Activated CD4-positive, alpha-beta T cell treated with anti-CD3 and anti-CD28 coated beads, Interleukin-2, amount 10 ng/mL, durations not matched to agents 24 days and 14 days (primary cell): ENCODE data around the gene ARL15. TPM values are rescaled to one million over a fixed set of nuclear protein-coding genes. Genes with fewer than 3 reads are reported as not detected.
A peak's percentile ranks its signal among the peaks of the same experiment; 100 is the strongest.

Experiments
- DNase-seq: peaks from one replicate; pipeline ENCODE4 v3.0.0; 2022
- H3K27ac Mint-ChIP-seq: one replicate; pipeline ENCODE4 v1.8.0; 2022; ENCODE audit warnings: mild to moderate bottlenecking, mixed read lengths
- H3K27me3 Mint-ChIP-seq: one replicate; pipeline ENCODE4 v1.8.0; 2022; ENCODE audit warnings: mixed read lengths
- H3K36me3 Mint-ChIP-seq: one replicate; pipeline ENCODE4 v1.8.0; 2022; ENCODE audit warnings: low read depth, mild to moderate bottlenecking, mixed read lengths
- H3K4me1 Mint-ChIP-seq: one replicate; pipeline ENCODE4 v1.8.0; 2021; ENCODE audit warnings: mixed read lengths
- H3K4me3 Mint-ChIP-seq: one replicate; pipeline ENCODE4 v1.8.0; 2022; ENCODE audit warnings: mild to moderate bottlenecking, moderate library complexity, mixed read lengths
- H3K9me3 Mint-ChIP-seq: one replicate; pipeline ENCODE4 v1.8.0; 2021; ENCODE audit warnings: mixed read lengths
- intact Hi-C: fragments of 100-400 bp; cut with micrococcal nuclease; formaldehyde crosslinking; loops from one replicate; pipeline ENCODE4 v1.15.1; 2023
- total RNA-seq: library from RNA; stranded (reverse); gene quantifications from 2 replicates; pipeline ENCODE4 v1.2.3, GENCODE V29; 2022

ARL15 gene
- total RNA-seq, 1 donor from 2014 or later = 7.4 TPM

- intact Hi-C loops = no loop called here
- H3K4me1 Mint-ChIP-seq = peaks cover 5% of the 10 kb centered on the region
- H3K27me3 Mint-ChIP-seq = peaks cover 13% of the 10 kb centered on the region
- H3K9me3 Mint-ChIP-seq = no peaks in the 10 kb centered on the region
- no peak overlapping the region for H3K27ac Mint-ChIP-seq
- H3K36me3 Mint-ChIP-seq = no peaks in the 10 kb centered on the region
- H3K4me3 Mint-ChIP-seq = no peak overlapping the region
- no peak for DNase-seq
Measured at GRCh38 chr5:54325610-54326311, 15.4 kb upstream of the ARL15 start.

- Mint-ChIP-seq H3K27ac (no peak overlapping the region), H3K4me1 (peaks cover 5% of the 10 kb centered on the region)
Measured at GRCh38 chr5:54325272-54325609, 14.9 kb upstream of the ARL15 start.

GRCh38 chr5:54324651-54325271, 14.4 kb upstream of the ARL15 start:
- Mint-ChIP-seq H3K36me3 (no peaks in the 10 kb centered on the region), H3K27me3 (peaks cover 20% of the 10 kb centered on the region)

More at GRCh38 chr5:54325272-54325609, 14.9 kb upstream of the ARL15 start:
- DNase-seq = no peak
- intact Hi-C loops = no loop called here
- H3K27me3 Mint-ChIP-seq = peaks cover 15% of the 10 kb centered on the region
- H3K9me3 Mint-ChIP-seq = no peaks in the 10 kb centered on the region
- H3K4me3 Mint-ChIP-seq = no peak overlapping the region
- no peaks in the 10 kb centered on the region for H3K36me3 Mint-ChIP-seq

GRCh38 chr5:54323495-54323894, 13.1 kb upstream of the ARL15 start:
- DNase-seq = no peak
- intact Hi-C loops = no loop called here
- Mint-ChIP-seq H3K27me3 (peaks cover 29% of the 10 kb centered on the region), H3K36me3 (no peaks in the 10 kb centered on the region), H3K4me1 (peaks cover 5% of the 10 kb centered on the region), H3K27ac (no peak overlapping the region), H3K9me3 (no peaks in the 10 kb centered on the region), H3K4me3 (no peak overlapping the region)

More at GRCh38 chr5:54324651-54325271, 14.4 kb upstream of the ARL15 start:
- Mint-ChIP-seq H3K9me3 (no peaks in the 10 kb centered on the region), H3K4me1 (peaks cover 5% of the 10 kb centered on the region), H3K4me3 (no peak overlapping the region), H3K27ac (no peak overlapping the region)
- no peak for DNase-seq
- intact Hi-C loops = no loop called here

GRCh38 chr5:54320256-54320655, 9.9 kb upstream of the ARL15 start:
- no peaks in the 10 kb centered on the region for H3K36me3 Mint-ChIP-seq
- no peak overlapping the region for H3K4me3 Mint-ChIP-seq
- H3K9me3 Mint-ChIP-seq = no peaks in the 10 kb centered on the region
- no peak overlapping the region for H3K27ac Mint-ChIP-seq
- DNase-seq = no peak
- intact Hi-C loops = no loop called here
- no peaks in the 10 kb centered on the region for H3K4me1 Mint-ChIP-seq
- H3K27me3 Mint-ChIP-seq = peaks cover 52% of the 10 kb centered on the region

GRCh38 chr5:54317511-54318260, 7.3 kb upstream of the ARL15 start:
- DNase-seq = no peak
- H3K4me3 Mint-ChIP-seq = no peak overlapping the region
- no peak overlapping the region for H3K27ac Mint-ChIP-seq
- H3K27me3 Mint-ChIP-seq = peaks cover 58% of the 10 kb centered on the region
- intact Hi-C loops = loop anchor here (10.0 kb wide), 2 partner anchors 547 to 857 kb away; partner anchors contain the start of gene CDC20B
- no peaks in the 10 kb centered on the region for H3K4me1 Mint-ChIP-seq
- no peaks in the 10 kb centered on the region for H3K9me3 Mint-ChIP-seq
- no peaks in the 10 kb centered on the region for H3K36me3 Mint-ChIP-seq

- DNase-seq = no peak
- no peaks in the 10 kb centered on the region for H3K9me3 Mint-ChIP-seq
- no peak overlapping the region for H3K27ac Mint-ChIP-seq
- H3K4me1 Mint-ChIP-seq = peaks cover 4% of the 10 kb centered on the region
- no peaks in the 10 kb centered on the region for H3K36me3 Mint-ChIP-seq
- no peak overlapping the region for H3K4me3 Mint-ChIP-seq
- peaks cover 54% of the 10 kb centered on the region for H3K27me3 Mint-ChIP-seq
- intact Hi-C loops = loop anchor here (10.0 kb wide), 2 partner anchors 549 to 859 kb away; partner anchors contain the start of gene CDC20B
Measured at GRCh38 chr5:54315736-54316528, 5.6 kb upstream of the ARL15 start.

GRCh38 chr5:54313311-54314270, 3.2 kb upstream of the ARL15 start:
- Mint-ChIP-seq H3K9me3 (no peaks in the 10 kb centered on the region), H3K27me3 (peaks cover 39% of the 10 kb centered on the region), H3K4me3 (no peak overlapping the region), H3K27ac (no peak overlapping the region), H3K36me3 (no peaks in the 10 kb centered on the region), H3K4me1 (peaks cover 18% of the 10 kb centered on the region)
- intact Hi-C loops = loop anchor here (5.0 to 10.0 kb wide), 5 partner anchors 204 to 861 kb away; partner anchors contain the start of genes CDC20B, FST and SNX18
- DNase-seq = peak; percentile 58

GRCh38 chr5:54312499-54312898, 2.1 kb upstream of the ARL15 start:
- no peak overlapping the region for H3K27ac Mint-ChIP-seq
- intact Hi-C loops = loop anchor here (5.0 to 10.0 kb wide), 5 partner anchors 205 to 862 kb away; partner anchors contain the start of genes CDC20B, FST and SNX18
- H3K36me3 Mint-ChIP-seq = no peaks in the 10 kb centered on the region
- no peaks in the 10 kb centered on the region for H3K9me3 Mint-ChIP-seq
- peaks cover 20% of the 10 kb centered on the region for H3K4me1 Mint-ChIP-seq
- peak overlapping the region; percentile 88 for H3K4me3 Mint-ChIP-seq
- H3K27me3 Mint-ChIP-seq = peaks cover 32% of the 10 kb centered on the region
- no peak for DNase-seq

- no peaks in the 10 kb centered on the region for H3K9me3 Mint-ChIP-seq
- H3K27ac Mint-ChIP-seq = peak overlapping the region; percentile 88
- H3K4me3 Mint-ChIP-seq = peak overlapping the region; percentile 88
- H3K4me1 Mint-ChIP-seq = peaks cover 22% of the 10 kb centered on the region
- no peaks in the 10 kb centered on the region for H3K36me3 Mint-ChIP-seq
- peaks cover 24% of the 10 kb centered on the region for H3K27me3 Mint-ChIP-seq
- no peak for DNase-seq
- intact Hi-C loops = loop anchor here (2.0 to 10.0 kb wide), 6 partner anchors 108 to 864 kb away; partner anchors contain the start of genes CDC20B, FST and SNX18
Measured at GRCh38 chr5:54311176-54311677, 854 bp upstream of the ARL15 start.

- no peaks in the 10 kb centered on the region for H3K9me3 Mint-ChIP-seq
- H3K4me3 Mint-ChIP-seq = peak overlapping the region; percentile 88
- H3K4me1 Mint-ChIP-seq = peaks cover 22% of the 10 kb centered on the region
- H3K27me3 Mint-ChIP-seq = peaks cover 15% of the 10 kb centered on the region
- no peaks in the 10 kb centered on the region for H3K36me3 Mint-ChIP-seq
- DNase-seq = no peak
- H3K27ac Mint-ChIP-seq = peak overlapping the region; percentile 88
- intact Hi-C loops = loop anchor here (2.0 to 10.0 kb wide), 6 partner anchors 109 to 865 kb away; partner anchors contain the start of genes CDC20B, FST and SNX18
Measured at GRCh38 chr5:54309691-54310432, 511 bp downstream of the ARL15 start.

GRCh38 chr5:54309276-54309675, 1.1 kb downstream of the ARL15 start:
- DNase-seq = peak; percentile 62
- Mint-ChIP-seq H3K4me3 (peak overlapping the region; percentile 88), H3K36me3 (no peaks in the 10 kb centered on the region), H3K27ac (no peak overlapping the region), H3K27me3 (peaks cover 10% of the 10 kb centered on the region), H3K4me1 (peaks cover 23% of the 10 kb centered on the region), H3K9me3 (no peaks in the 10 kb centered on the region)
- intact Hi-C loops = no loop called here
